ENCODE measurements around the gene PET100. TPM values are rescaled to one million over a fixed set of nuclear protein-coding genes. Genes with fewer than 3 reads are reported as not detected.

PET100 gene
- total RNA-seq (2014; rRNA removed) (101 and 141 TPM in 2 replicates), Bru-seq, nascent RNA (percentile 86 among the genes with signal in this experiment), BruChase-seq, experiment 1, labeled RNA remaining after a 6-hour chase (percentile 87 among the genes with signal in this experiment), BruChase-seq, experiment 2, labeled RNA remaining after a 2-hour chase (percentile 86 among the genes with signal in this experiment)
- long read RNA-seq, transcript PET100-204 (2 exons, 474 nt): minor isoform, 6 of 233 reads
- long read RNA-seq, transcript PET100-202 (4 exons, 719 nt): major isoform, 165 of 233 reads
- long read RNA-seq, transcript PET100-207 (1 exons, 1,815 nt): minor isoform, 14 of 233 reads
- long read RNA-seq, transcript PET100-203 (5 exons, 375 nt): minor isoform, 9 of 233 reads
- long read RNA-seq, partial matches to known transcripts: 23 of 233 reads
- long read RNA-seq, other reads (novel, unspliced or antisense): 12 of 233 reads

GRCh38 chr19:7629347-7630054 is at the start of gene PET100, which contains the start of gene XAB2:
Gene PET100 (plus strand): TSS chr19:7629793. CDS start chr19:7629834, 41 bp downstream.
Gene XAB2 (minus strand): TSS chr19:7629545. CDS start chr19:7629527, 18 bp downstream.
- no peaks in the 10 kb centered on the region for H3K27me3 ChIP-seq (ENCODE audit: low read length)
- H3K4me1 ChIP-seq (ENCODE audit: insufficient read depth, low read length): peaks cover 15% of the 10 kb centered on the region
- H3K4me2 ChIP-seq (ENCODE audit: low read length): peak within 1 kb of the TSS; percentile 95
- ChIA-PET CTCF (interaction anchor here (0.8 to 1.3 kb wide), 3 partner anchors 32 to 61 kb away, joined by 3 to 14 read pairs (median 3); partner anchors contain the start of gene TRAPPC5), POLR2A (ENCODE audit: unreplicated experiment) (interaction anchor here (1.8 kb wide), 1 partner anchor 61 kb away, joined by 48 read pairs; no protein-coding TSS in a partner anchor)
- TF ChIP-seq EZH2 (IDR thresholded peaks at IDR 0.05; ENCODE audit: low read length, unreplicated experiment) (no peak), CTCF (conservative IDR thresholded peaks at IDR 0.05; ENCODE audit: low read depth, low read length) (no peak)
- peaks cover 13% of the 10 kb centered on the region; the same call in 1 of the 2 replicates for H3K36me3 ChIP-seq (ENCODE audit: low read depth, low read length)
- peak; percentile 100 for DNase-seq
- peak within 1 kb of the TSS; percentile 89 for H3K9ac ChIP-seq (ENCODE audit: low read length)
- intact Hi-C loops (cut with micrococcal nuclease): no loop called here
- no TSS peak for BruUV-seq (replicated peaks)
- ATAC-seq: peak; percentile 99
- H3K27ac ChIP-seq (ENCODE audit: low read length): no peak within 1 kb of the TSS
- H3K79me2 ChIP-seq (ENCODE audit: low read length): peaks cover 57% of the 10 kb centered on the region
- peak within 1 kb of the TSS; percentile 87 for H3K4me3 ChIP-seq (ENCODE audit: low read length)
- no peaks in the 10 kb centered on the region for H3F3A ChIP-seq (ENCODE audit: low read length, unreplicated experiment)
- H2AFZ ChIP-seq (ENCODE audit: low read length): peak within 1 kb of the TSS; percentile 43
- H3K9me3 ChIP-seq (ENCODE audit: low read length): no peaks in the 10 kb centered on the region
- H4K20me1 ChIP-seq (ENCODE audit: low read length): no peaks in the 10 kb centered on the region
- no peaks in the 10 kb centered on the region for H3K9me2 ChIP-seq (replicated peaks; ENCODE audit: low read length)

GRCh38 chr19:7582446-7582845 is 47.1 kb upstream of the PET100 start:
- BruUV-seq (replicated peaks): no TSS peak
- H3K79me2 ChIP-seq (ENCODE audit: low read length): no peaks in the 10 kb centered on the region
- no peak overlapping the region for H3K4me2 ChIP-seq (ENCODE audit: low read length)
- no peaks in the 10 kb centered on the region for H3K9me3 ChIP-seq (ENCODE audit: low read length)
- POLR2A ChIA-PET (ENCODE audit: unreplicated experiment): interaction anchor here (0.5 kb wide), 1 partner anchor 89 kb away, joined by 3 read pairs; no protein-coding TSS in a partner anchor
- H3F3A ChIP-seq (ENCODE audit: low read length, unreplicated experiment): no peaks in the 10 kb centered on the region
- H3K9ac ChIP-seq (ENCODE audit: low read length): no peak overlapping the region
- intact Hi-C loops (cut with micrococcal nuclease): no loop called here
- DNase-seq: no peak
- H3K4me1 ChIP-seq (ENCODE audit: insufficient read depth, low read length): no peaks in the 10 kb centered on the region
- ATAC-seq: no peak
- no peak overlapping the region for H2AFZ ChIP-seq (ENCODE audit: low read length)
- no peak overlapping the region for H3K27ac ChIP-seq (ENCODE audit: low read length)
- H3K4me3 ChIP-seq (ENCODE audit: low read length): no peak overlapping the region
- H3K9me2 ChIP-seq (replicated peaks; ENCODE audit: low read length): no peaks in the 10 kb centered on the region
- H3K27me3 ChIP-seq (ENCODE audit: low read length): 0 out of 2 replicates have a peak, but pooled peaks cover 7% of the 10 kb centered on the region
- no peaks in the 10 kb centered on the region for H3K36me3 ChIP-seq (ENCODE audit: low read depth, low read length)
- no peak for TF ChIP-seq EZH2 (IDR thresholded peaks at IDR 0.05; ENCODE audit: low read length, unreplicated experiment)
- TF ChIP-seq EZH2phosphoT487 (IDR thresholded peaks at IDR 0.05; ENCODE audit: borderline replicate concordance, low read length): no peak
- no peaks in the 10 kb centered on the region for H4K20me1 ChIP-seq (ENCODE audit: low read length)
- CTCF ChIA-PET: interaction anchor here (0.7 kb wide), 1 partner anchor 13 kb away, joined by 5 read pairs; no protein-coding TSS in a partner anchor

- Histone ChIP-seq H3K36me3 (ENCODE audit: low read depth, low read length) (no peaks in the 10 kb centered on the region), H3K27ac (ENCODE audit: low read length) (no peak overlapping the region), H3K27me3 (ENCODE audit: low read length) (no peaks in the 10 kb centered on the region), H3K9ac (ENCODE audit: low read length) (no peak overlapping the region), H3F3A (ENCODE audit: low read length, unreplicated experiment) (no peaks in the 10 kb centered on the region), H3K9me3 (ENCODE audit: low read length) (no peaks in the 10 kb centered on the region), H3K9me2 (replicated peaks; ENCODE audit: low read length) (no peaks in the 10 kb centered on the region), H3K79me2 (ENCODE audit: low read length) (no peaks in the 10 kb centered on the region), H3K4me2 (ENCODE audit: low read length) (peak overlapping the region; percentile 45; the same call in 1 of the 2 replicates), H3K4me1 (ENCODE audit: insufficient read depth, low read length) (peaks cover 8% of the 10 kb centered on the region; the same call in 1 of the 2 replicates), H4K20me1 (ENCODE audit: low read length) (no peaks in the 10 kb centered on the region), H3K4me3 (ENCODE audit: low read length) (no peak overlapping the region), H2AFZ (ENCODE audit: low read length) (0 out of 2 replicates have a peak overlapping the region, but pooled peaks have one; percentile 2)
- TF ChIP-seq EZH2phosphoT487 (IDR thresholded peaks at IDR 0.05; ENCODE audit: borderline replicate concordance, low read length) (no peak), EZH2 (IDR thresholded peaks at IDR 0.05; ENCODE audit: low read length, unreplicated experiment) (no peak), CTCF (conservative IDR thresholded peaks at IDR 0.05; ENCODE audit: low read depth, low read length) (no peak)
- ATAC-seq (no peak), DNase-seq (no peak)
- no TSS peak for BruUV-seq (replicated peaks)
- intact Hi-C loops (cut with micrococcal nuclease): no loop called here
- ChIA-PET POLR2A (ENCODE audit: unreplicated experiment) (no interaction called here), CTCF (no interaction called here)
Measured at GRCh38 chr19:7589822-7590221, 39.8 kb upstream of the PET100 start.

All from PC-3 (cell line).